ENCODE measurements around the gene ZNF579. TPM values are rescaled to one million over a fixed set of nuclear protein-coding genes. Genes with fewer than 3 reads are reported as not detected.

ZNF579 gene
- total and polyA plus RNA-seq, 12 donors, result 7.1 to 23.8 (median 10.4) TPM

DNA sequence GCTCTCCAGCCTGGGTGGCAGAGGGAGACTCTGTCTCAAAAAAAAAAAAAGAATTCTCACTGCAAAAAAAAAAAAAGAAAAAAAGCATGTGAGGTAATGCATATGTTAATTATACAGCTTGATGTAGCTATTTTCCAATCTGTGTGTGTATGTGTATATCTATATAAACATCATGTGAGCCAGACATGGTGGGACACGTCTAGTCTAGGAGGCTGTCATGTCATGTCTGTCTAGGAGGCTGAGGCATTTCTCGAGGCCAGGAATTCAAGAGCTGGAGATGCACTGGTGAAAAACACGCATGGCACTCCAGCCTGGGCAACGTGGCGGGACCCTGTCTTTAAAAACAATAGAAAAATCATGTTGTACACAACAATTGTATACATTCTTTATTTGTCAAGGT, 28.4 kb downstream of the ZNF579 start:
- Histone ChIP-seq H3K36me3 (no peaks in the 10 kb centered on the region), H3K27me3 (peaks cover 0 to 7% (median 0%) of the 10 kb centered on the region in 7 donors), H3K4me1 (peaks cover 5 to 31% (median 17%) of the 10 kb centered on the region in 9 donors), H3K27ac (no peak overlapping the region), H3K4me3 (no peak overlapping the region), H3K9me3 (no peaks in the 10 kb centered on the region)
- ATAC-seq, result no peak
- no peak for DNase-seq
- TF ChIP-seq, protein P1, sequence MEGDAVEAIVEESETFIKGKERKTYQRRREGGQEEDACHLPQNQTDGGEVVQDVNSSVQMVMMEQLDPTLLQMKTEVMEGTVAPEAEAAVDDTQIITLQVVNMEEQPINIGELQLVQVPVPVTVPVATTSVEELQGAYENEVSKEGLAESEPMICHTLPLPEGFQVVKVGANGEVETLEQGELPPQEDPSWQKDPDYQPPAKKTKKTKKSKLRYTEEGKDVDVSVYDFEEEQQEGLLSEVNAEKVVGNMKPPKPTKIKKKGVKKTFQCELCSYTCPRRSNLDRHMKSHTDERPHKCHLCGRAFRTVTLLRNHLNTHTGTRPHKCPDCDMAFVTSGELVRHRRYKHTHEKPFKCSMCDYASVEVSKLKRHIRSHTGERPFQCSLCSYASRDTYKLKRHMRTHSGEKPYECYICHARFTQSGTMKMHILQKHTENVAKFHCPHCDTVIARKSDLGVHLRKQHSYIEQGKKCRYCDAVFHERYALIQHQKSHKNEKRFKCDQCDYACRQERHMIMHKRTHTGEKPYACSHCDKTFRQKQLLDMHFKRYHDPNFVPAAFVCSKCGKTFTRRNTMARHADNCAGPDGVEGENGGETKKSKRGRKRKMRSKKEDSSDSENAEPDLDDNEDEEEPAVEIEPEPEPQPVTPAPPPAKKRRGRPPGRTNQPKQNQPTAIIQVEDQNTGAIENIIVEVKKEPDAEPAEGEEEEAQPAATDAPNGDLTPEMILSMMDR (IDR thresholded peaks at IDR 0.05), result no peak
- 78 to 84% methylated on average over 5 of the region's 5 CpGs for WGBS, 2 donors
- intact Hi-C loops (cut with DNase I), result no loop called here

DNA sequence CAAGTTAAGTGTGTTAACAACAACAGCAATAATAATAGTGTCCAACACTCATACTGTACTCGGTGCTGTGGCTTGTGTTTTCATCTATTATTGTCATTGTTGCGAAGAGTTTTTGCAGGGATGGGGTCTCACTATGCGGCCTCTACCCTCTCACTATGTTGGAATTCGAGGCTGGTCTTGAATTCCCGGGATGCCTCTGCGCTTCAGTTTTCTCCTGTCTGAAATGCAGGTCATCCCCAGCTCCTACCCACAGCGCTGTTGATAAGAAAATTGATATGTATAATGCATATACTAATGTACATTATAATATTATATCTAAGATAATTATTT, 30.4 kb downstream of the ZNF579 start:
- WGBS, 2 donors, result 46 to 53% methylated on average over 7 of the region's 7 CpGs
- ATAC-seq (no peak), DNase-seq (no peak)
- Histone ChIP-seq H3K4me1 (peaks cover 15 to 48% (median 34%) of the 10 kb centered on the region in 9 donors), H3K27ac (peak overlapping the region in 6 of 10 donors; percentile 62 to 77 (median 66)), H3K4me3 (peak overlapping the region in 4 of 10 donors; percentile 42 to 51 (median 46)), H3K9me3 (no peaks in the 10 kb centered on the region), H3K36me3 (no peaks in the 10 kb centered on the region), H3K27me3 (peaks cover 0 to 7% (median 0%) of the 10 kb centered on the region in 7 donors)
- intact Hi-C loops (cut with DNase I), result no loop called here
- TF ChIP-seq, protein P1 (IDR thresholded peaks at IDR 0.05), result peak in 2 of 9 donors; percentile 1 to 33

DNA sequence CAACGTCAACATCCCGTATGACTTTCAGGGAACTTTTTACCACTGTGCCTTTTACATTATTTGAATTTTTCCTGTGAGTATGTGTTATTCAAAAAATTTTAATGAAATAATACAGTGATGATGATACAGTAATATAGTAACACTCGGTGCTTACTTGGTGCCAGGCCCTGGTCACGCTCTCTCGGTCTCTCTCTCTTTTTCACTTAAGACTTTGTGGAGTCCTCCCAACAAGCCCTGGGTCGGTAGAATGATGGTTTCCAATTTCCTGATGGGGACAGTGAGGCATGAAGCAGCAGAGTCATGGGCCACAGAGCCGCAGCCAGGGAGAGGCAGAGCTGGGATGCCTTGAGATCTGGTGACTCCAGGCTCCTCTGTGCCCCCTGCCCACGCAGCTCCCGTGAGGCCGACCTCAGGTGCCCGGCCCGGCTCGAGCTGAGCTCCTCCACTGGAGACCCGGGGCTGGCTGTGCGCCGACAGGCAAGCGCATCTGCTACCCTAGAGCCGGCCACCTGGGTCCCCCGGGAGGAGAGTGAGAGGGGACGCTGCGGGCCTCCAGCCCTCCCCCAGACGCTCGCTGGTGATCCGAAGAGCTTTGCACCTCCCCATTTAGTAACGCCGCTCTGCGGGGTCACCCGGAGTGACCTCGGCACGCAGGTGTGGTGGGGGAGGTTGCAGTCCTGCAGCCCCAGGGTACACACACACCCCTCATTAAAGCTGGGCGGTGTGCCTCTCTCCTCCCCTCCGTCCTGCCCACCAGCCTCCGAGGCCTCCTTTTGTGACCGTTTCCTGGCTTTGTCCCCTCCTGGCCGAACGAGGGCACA, 30.9 kb downstream of the ZNF579 start:
- peaks cover 17 to 52% (median 40%) of the 10 kb centered on the region in 9 donors for H3K4me1 ChIP-seq
- ATAC-seq, result peak in 2 of 8 donors; percentile 22 to 23
- H3K27ac ChIP-seq, result peak overlapping the region in 9 of 10 donors; percentile 62 to 77 (median 69)
- H3K36me3 ChIP-seq, result no peaks in the 10 kb centered on the region
- H3K4me3 ChIP-seq, result peak overlapping the region in 7 of 10 donors; percentile 24 to 51 (median 42)
- no peak for DNase-seq
- intact Hi-C loops (cut with DNase I), result loop anchor here in 3 of 10 donors (5.0 kb wide), 2 partner anchors 38 to 48 kb away; partner anchors contain the start of gene FIZ1 (in 1 of the 3)
- H3K9me3 ChIP-seq, result no peaks in the 10 kb centered on the region
- 17% methylated on average over 36 of the region's 36 CpGs for WGBS, 2 donors
- TF ChIP-seq, protein P1 (IDR thresholded peaks at IDR 0.05), result peak in 3 of 9 donors; percentile 6 to 30 (median 27)
- peaks cover 0 to 7% (median 0%) of the 10 kb centered on the region in 7 donors for H3K27me3 ChIP-seq

DNA sequence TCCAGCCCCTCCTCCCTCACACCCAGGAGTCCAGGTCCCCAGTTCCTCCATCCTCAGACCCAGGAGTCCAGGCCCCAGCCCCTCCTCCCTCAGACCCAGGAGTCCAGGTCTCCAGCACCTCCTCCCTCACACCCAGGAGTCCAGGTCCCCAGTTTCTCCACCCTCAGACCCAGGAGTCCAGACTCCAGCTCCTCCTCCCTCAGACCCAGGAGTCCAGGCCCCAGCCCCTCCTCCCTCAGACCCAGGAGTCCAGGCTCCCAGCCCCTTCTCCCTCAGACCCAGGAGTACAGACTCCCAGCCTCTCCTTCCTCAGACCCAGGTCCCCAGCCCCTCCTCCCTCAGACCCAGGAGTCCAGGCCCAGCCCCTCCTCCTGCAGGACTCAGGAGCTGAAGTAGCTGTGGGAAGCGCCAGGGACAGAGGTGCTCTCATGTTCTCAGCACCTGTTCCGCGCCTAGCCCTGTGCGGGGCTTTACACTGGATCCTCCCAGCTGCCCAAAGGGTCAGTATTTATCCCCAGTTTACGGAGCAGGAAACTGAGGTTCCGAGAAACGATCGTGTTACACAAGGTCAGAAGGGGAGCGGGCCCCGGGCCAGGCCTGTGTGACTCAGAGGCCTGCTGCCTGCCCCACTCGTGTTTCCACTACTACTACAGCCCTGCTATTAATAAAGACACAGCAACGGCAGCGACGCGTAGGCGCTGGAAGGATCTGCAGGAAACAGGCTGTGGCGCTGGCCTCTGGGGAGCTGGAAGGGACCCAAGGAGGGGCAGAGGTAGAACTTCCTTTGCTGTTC, 33.6 kb downstream of the ZNF579 start:
- DNase-seq (peak; percentile 87 to 91), ATAC-seq (peak; percentile 82 to 95 (median 88))
- TF ChIP-seq, protein P1 (IDR thresholded peaks at IDR 0.05), result peak in 1 of 9 donors; percentile 3
- H3K27ac ChIP-seq, result peak overlapping the region; percentile 77 to 93 (median 87)
- intact Hi-C loops (cut with DNase I), result loop anchor here in 5 of 10 donors (1.0 to 5.0 kb wide), 6 partner anchors 16 to 52 kb away; partner anchors contain the start of genes FIZ1 (in 2 of the 5) and ZNF579 (in 1 of the 5)
- no peaks in the 10 kb centered on the region for H3K9me3 ChIP-seq
- H3K4me3 ChIP-seq, result peak overlapping the region in 1 of 10 donors; percentile 10
- 14 to 21% methylated on average over 17 of the region's 17 CpGs for WGBS, 2 donors
- H3K36me3 ChIP-seq, result no peaks in the 10 kb centered on the region
- peaks cover 0 to 7% (median 0%) of the 10 kb centered on the region in 7 donors for H3K27me3 ChIP-seq
- peaks cover 17 to 51% (median 40%) of the 10 kb centered on the region in 9 donors for H3K4me1 ChIP-seq
